IMR-90 (cell line): ENCODE results near the gene PLEK2. TPM values are rescaled to one million over a fixed set of nuclear protein-coding genes. Genes with fewer than 3 reads are reported as not detected.

Experiments used
- ATAC-seq: fragments of 200-7000 bp; cut with Tn5 transposase; 2 replicates; pipeline ENCODE4 v1.9.1; 2020; ENCODE audit warnings: low read depth, mild to moderate bottlenecking, moderate library complexity
- BruUV-seq: library from RNA; stranded (reverse); fragments of 400-500 nt; replicated peaks from 2 replicates; lab custom pipeline; 2021; lab: Mats Ljungman, UMichigan
- CTCF ChIA-PET: fragments of 300-600 bp; formaldehyde crosslinking; extraction: SDS; loops from one replicate; lab custom pipeline; 2021; ENCODE audit warnings: antibody characterized with exemption; lab: Yijun Ruan, JAX
- POLR2A ChIA-PET: fragments of 300-600 bp; sonication (Branson Sonifier 250); formaldehyde crosslinking; loops from one replicate; lab custom pipeline; 2022; ENCODE audit warnings: antibody characterized with exemption; ENCODE audit not compliant: unreplicated experiment; lab: Charles Lee
- DNase-seq: peaks from one replicate; pipeline ENCODE4 v3.0.0; 2013
- H2AFZ ChIP-seq: replicated peaks from 2 replicates; pipeline ENCODE3; 2013; ENCODE audit warnings: low read length, mild to moderate bottlenecking; ENCODE audit not compliant: poor library complexity
- H2AK5ac ChIP-seq: 2 replicates; pipeline ENCODE4 v1.6.1; 2013; ENCODE audit warnings: low read depth, low read length, inconsistent platforms
- H2AK9ac ChIP-seq: replicated peaks from 2 replicates; pipeline ENCODE3; 2013; ENCODE audit warnings: mild to moderate bottlenecking, low read depth, low read length, moderate library complexity; ENCODE audit not compliant: poor library complexity
- H2BK120ac ChIP-seq: 2 replicates; pipeline ENCODE4 v1.6.1; 2013; ENCODE audit warnings: low read depth, low read length, inconsistent platforms
- H2BK15ac ChIP-seq: 3 replicates; pipeline ENCODE4 v1.6.1; 2013; ENCODE audit warnings: low read depth, low read length, inconsistent platforms
- H2BK20ac ChIP-seq: 2 replicates; pipeline ENCODE4 v1.6.1; 2013; ENCODE audit warnings: low read depth, mild to moderate bottlenecking, inconsistent platforms, low read length, moderate library complexity
- H2BK5ac ChIP-seq: 2 replicates; pipeline ENCODE4 v1.6.1; 2013; ENCODE audit warnings: mild to moderate bottlenecking, low read depth, low read length, inconsistent platforms; ENCODE audit not compliant: poor library complexity, severe bottlenecking
- H3K14ac ChIP-seq: replicated peaks from 2 replicates; pipeline ENCODE4 v1.6.1; 2013; ENCODE audit warnings: low read depth, low read length, inconsistent platforms
- H3K18ac ChIP-seq: 2 replicates; pipeline ENCODE4 v1.6.1; 2013; ENCODE audit warnings: low read depth, low read length, control low read depth
- H3K23ac ChIP-seq: 2 replicates; pipeline ENCODE4 v1.6.1; 2013; ENCODE audit warnings: low read depth, low read length, inconsistent platforms
- H3K27ac ChIP-seq: 2 replicates; pipeline ENCODE4 v1.5.1; 2013; ENCODE audit warnings: mild to moderate bottlenecking, control low read depth, low read length; ENCODE audit not compliant: insufficient read depth
- H3K27me3 ChIP-seq: 2 replicates; pipeline ENCODE4 v1.6.1; 2013; ENCODE audit warnings: low read length; ENCODE audit not compliant: control insufficient read depth, insufficient read depth
- H3K36me3 ChIP-seq: 2 replicates; pipeline ENCODE4 v1.6.1; 2013; ENCODE audit warnings: low read length, mixed read lengths; ENCODE audit not compliant: control insufficient read depth, insufficient read depth
- H3K4ac ChIP-seq: 2 replicates; pipeline ENCODE4 v1.6.1; 2013; ENCODE audit warnings: low read depth, low read length, inconsistent platforms
- H3K4me1 ChIP-seq: 2 replicates; pipeline ENCODE4 v1.6.1; 2013; ENCODE audit warnings: low read length, mixed read lengths; ENCODE audit not compliant: control insufficient read depth, insufficient read depth
- H3K4me2 ChIP-seq: 2 replicates; pipeline ENCODE4 v1.6.1; 2013; ENCODE audit warnings: low read depth, mild to moderate bottlenecking, control low read depth, low read length, moderate library complexity
- H3K4me3 ChIP-seq: 2 replicates; pipeline ENCODE4 v1.5.1; 2013; ENCODE audit warnings: low read depth, mild to moderate bottlenecking, control low read depth, low read length, moderate library complexity; ENCODE audit not compliant: insufficient read depth
- H3K56ac ChIP-seq: 2 replicates; pipeline ENCODE4 v1.6.1; 2013; ENCODE audit warnings: low read length, inconsistent platforms; ENCODE audit not compliant: insufficient read depth; ENCODE audit errors: extremely low read depth
- H3K79me1 ChIP-seq, 2 experiments: 2 replicates each; pipeline ENCODE4 v1.6.1; 2013; ENCODE audit warnings: low read length in 2 of 2, inconsistent platforms in 1 of 2, low read depth in 1 of 2
- H3K9ac ChIP-seq: 2 replicates; pipeline ENCODE4 v1.6.1; 2013; ENCODE audit warnings: low read depth, low read length, control low read depth
- H3K9me1 ChIP-seq: 2 replicates; pipeline ENCODE4 v1.6.1; 2013; ENCODE audit warnings: low read length, inconsistent platforms; ENCODE audit not compliant: insufficient read depth
- H3K9me3 ChIP-seq: 2 replicates; pipeline ENCODE4 v1.6.1; 2013; ENCODE audit warnings: low read length; ENCODE audit not compliant: control insufficient read depth, insufficient read depth
- H4K20me1 ChIP-seq: 2 replicates; pipeline ENCODE4 v1.6.1; 2013; ENCODE audit warnings: low read length, inconsistent platforms; ENCODE audit not compliant: insufficient read depth
- H4K5ac ChIP-seq: 2 replicates; pipeline ENCODE4 v1.6.1; 2013; ENCODE audit warnings: mild to moderate bottlenecking, low read depth, low read length, control low read depth
- H4K8ac ChIP-seq, 2 experiments: 2 replicates each; pipeline ENCODE4 v1.6.1; 2013; ENCODE audit warnings: low read depth in 2 of 2, low read length in 2 of 2, control low read depth in 1 of 2, inconsistent platforms in 1 of 2
- H4K91ac ChIP-seq: 2 replicates; pipeline ENCODE4 v1.6.1; 2013; ENCODE audit warnings: low read depth, low read length, inconsistent platforms; ENCODE audit not compliant: insufficient read depth
- CHD1 ChIP-seq: IDR thresholded peaks from 2 replicates; pipeline ENCODE4 v1.6.1; 2012; ENCODE audit warnings: low read depth, low read length, improper control_type of control experiment
- CTCF ChIP-seq: conservative IDR thresholded peaks from 2 replicates; pipeline ENCODE4 v1.5.1; 2012; ENCODE audit warnings: mild to moderate bottlenecking, low read depth, low read length, improper control_type of control experiment
- ELK1 ChIP-seq: fragments of 150-350 bp; IDR thresholded peaks from 2 replicates; pipeline ENCODE4 v1.6.1; 2016; ENCODE audit warnings: low read depth, mild to moderate bottlenecking, low read length, moderate library complexity, borderline replicate concordance
- MAZ ChIP-seq: IDR thresholded peaks from 2 replicates; pipeline ENCODE4 v1.6.1; 2012; ENCODE audit warnings: low read depth, mild to moderate bottlenecking, low read length, improper control_type of control experiment, moderate library complexity, borderline replicate concordance
- NFE2L2 ChIP-seq: fragments of 150-350 bp; IDR thresholded peaks from 2 replicates; pipeline ENCODE4 v1.6.1; 2016; ENCODE audit warnings: low read depth, mild to moderate bottlenecking, low read length
- RFX5 ChIP-seq: IDR thresholded peaks from 2 replicates; pipeline ENCODE4 v1.8.0; 2012; ENCODE audit warnings: low read depth, mild to moderate bottlenecking, low read length, moderate library complexity
- WGBS, 2 experiments: methylation state at CpG; one replicate each; pipeline versions ENCODE4 v1.1.5 to v1.1.7; 2013; ENCODE audit warnings: missing lambda C conversion rate in 2 of 2; ENCODE audit not compliant: insufficient read length in 1 of 2; ENCODE audit errors: extremely low coverage in 2 of 2; 5-methylcytosine and 5-hydroxymethylcytosine counted together
- dilution Hi-C: fragments of 300-500 bp; cut with HindIII; formaldehyde crosslinking; loops from one replicate; pipeline ENCODE4 v1.14.3; 2018; ENCODE audit warnings: low sequenced_read_pairs; ENCODE audit not compliant: unreplicated experiment
- in situ Hi-C: fragments of 300-500 bp; cut with MboI; formaldehyde crosslinking; loops from 3 replicates; pipeline ENCODE4 v1.14.3; 2019; ENCODE audit warnings: low sequenced_read_pairs, inconsistent platforms, mixed read lengths
- intact Hi-C: fragments of 100-400 bp; cut with micrococcal nuclease; formaldehyde crosslinking; loops from 2 replicates; pipeline ENCODE4 v1.10.0; 2022
- polyA plus RNA-seq, 3 experiments: library from polyadenylated mRNA; depleted of rRNA; stranded (reverse); fragments of >200 nt; gene quantifications; 2 replicates each; pipeline ENCODE4 v1.2.3, GENCODE V29; 2012; ENCODE audit warnings: low replicate concordance in 1 of 3
- total RNA-seq: library from RNA; depleted of rRNA; stranded (reverse); fragments of >200 nt; gene quantifications from 2 replicates; pipeline ENCODE4 v1.2.3, GENCODE V29; 2012

The PLEK2 gene
- total and polyA plus RNA-seq, 2 of the 4 experiments (the other 2 are of a cell fraction), result 1.7 to 2.5 TPM

- Histone ChIP-seq H3K56ac (no peak overlapping the region), H3K79me1 (no peaks in the 10 kb centered on the region), H3K27ac (no peak overlapping the region), H3K9ac (no peak overlapping the region), H4K20me1 (no peaks in the 10 kb centered on the region; the same call in 1 of the 2 replicates), H2BK5ac (no peak overlapping the region), H3K4me2 (no peak overlapping the region), H2BK120ac (no peak overlapping the region), H3K9me1 (0 out of 2 replicates have a peak, but pooled peaks cover 4% of the 10 kb centered on the region), H3K18ac (no peak overlapping the region), H4K91ac (no peak overlapping the region), H3K14ac (no peak overlapping the region), H4K5ac (no peak overlapping the region), H3K9me3 (no peaks in the 10 kb centered on the region), H3K4me1 (0 out of 2 replicates have a peak, but pooled peaks cover 2% of the 10 kb centered on the region), H2BK15ac (no peak overlapping the region), H4K8ac (no peak overlapping the region), H3K36me3 (no peaks in the 10 kb centered on the region), H2AK5ac (no peak overlapping the region), H2AFZ (no peak overlapping the region), H3K27me3 (peaks cover 4% of the 10 kb centered on the region; the same call in 1 of the 2 replicates), H3K4ac (no peak overlapping the region), H2AK9ac (no peak overlapping the region), H2BK20ac (no peak overlapping the region), H3K4me3 (no peak overlapping the region), H3K23ac (no peak overlapping the region)
- ATAC-seq (no peak), DNase-seq (no peak)
- no TSS peak for BruUV-seq
- TF ChIP-seq CTCF (no peak), ELK1 (no peak), CHD1 (no peak), MAZ (no peak), RFX5 (no peak), NFE2L2 (no peak)
- intact Hi-C loops (no loop called here), dilution Hi-C loops (no loop called here), in situ Hi-C loops (no loop called here)
- WGBS, 2 experiments, result no CpG with 5 or more reads among the region's 2 CpGs
- ChIA-PET CTCF (no interaction called here), POLR2A (no interaction called here)
Measured at GRCh38 chr14:67423424-67423823, 11.5 kb upstream of the PLEK2 start.
